ENCODE results near the gene ANKRD27.

- TF ChIP-seq EZH2 (IDR thresholded peaks at IDR 0.05; ENCODE audit: borderline replicate concordance, insufficient read depth, low read length, poor library complexity, severe bottlenecking) (no peak), RAD21 (conservative IDR thresholded peaks at IDR 0.05) (no peak), POLR2AphosphoS5 (IDR thresholded peaks at IDR 0.05) (no peak), TAF1 (IDR thresholded peaks at IDR 0.05; ENCODE audit: low read depth) (no peak)
- TF ChIP-seq, protein P1, sequence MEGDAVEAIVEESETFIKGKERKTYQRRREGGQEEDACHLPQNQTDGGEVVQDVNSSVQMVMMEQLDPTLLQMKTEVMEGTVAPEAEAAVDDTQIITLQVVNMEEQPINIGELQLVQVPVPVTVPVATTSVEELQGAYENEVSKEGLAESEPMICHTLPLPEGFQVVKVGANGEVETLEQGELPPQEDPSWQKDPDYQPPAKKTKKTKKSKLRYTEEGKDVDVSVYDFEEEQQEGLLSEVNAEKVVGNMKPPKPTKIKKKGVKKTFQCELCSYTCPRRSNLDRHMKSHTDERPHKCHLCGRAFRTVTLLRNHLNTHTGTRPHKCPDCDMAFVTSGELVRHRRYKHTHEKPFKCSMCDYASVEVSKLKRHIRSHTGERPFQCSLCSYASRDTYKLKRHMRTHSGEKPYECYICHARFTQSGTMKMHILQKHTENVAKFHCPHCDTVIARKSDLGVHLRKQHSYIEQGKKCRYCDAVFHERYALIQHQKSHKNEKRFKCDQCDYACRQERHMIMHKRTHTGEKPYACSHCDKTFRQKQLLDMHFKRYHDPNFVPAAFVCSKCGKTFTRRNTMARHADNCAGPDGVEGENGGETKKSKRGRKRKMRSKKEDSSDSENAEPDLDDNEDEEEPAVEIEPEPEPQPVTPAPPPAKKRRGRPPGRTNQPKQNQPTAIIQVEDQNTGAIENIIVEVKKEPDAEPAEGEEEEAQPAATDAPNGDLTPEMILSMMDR (IDR thresholded peaks at IDR 0.05; ENCODE audit: poor library complexity, severe bottlenecking): no peak
- TF ChIP-seq, protein P2, sequence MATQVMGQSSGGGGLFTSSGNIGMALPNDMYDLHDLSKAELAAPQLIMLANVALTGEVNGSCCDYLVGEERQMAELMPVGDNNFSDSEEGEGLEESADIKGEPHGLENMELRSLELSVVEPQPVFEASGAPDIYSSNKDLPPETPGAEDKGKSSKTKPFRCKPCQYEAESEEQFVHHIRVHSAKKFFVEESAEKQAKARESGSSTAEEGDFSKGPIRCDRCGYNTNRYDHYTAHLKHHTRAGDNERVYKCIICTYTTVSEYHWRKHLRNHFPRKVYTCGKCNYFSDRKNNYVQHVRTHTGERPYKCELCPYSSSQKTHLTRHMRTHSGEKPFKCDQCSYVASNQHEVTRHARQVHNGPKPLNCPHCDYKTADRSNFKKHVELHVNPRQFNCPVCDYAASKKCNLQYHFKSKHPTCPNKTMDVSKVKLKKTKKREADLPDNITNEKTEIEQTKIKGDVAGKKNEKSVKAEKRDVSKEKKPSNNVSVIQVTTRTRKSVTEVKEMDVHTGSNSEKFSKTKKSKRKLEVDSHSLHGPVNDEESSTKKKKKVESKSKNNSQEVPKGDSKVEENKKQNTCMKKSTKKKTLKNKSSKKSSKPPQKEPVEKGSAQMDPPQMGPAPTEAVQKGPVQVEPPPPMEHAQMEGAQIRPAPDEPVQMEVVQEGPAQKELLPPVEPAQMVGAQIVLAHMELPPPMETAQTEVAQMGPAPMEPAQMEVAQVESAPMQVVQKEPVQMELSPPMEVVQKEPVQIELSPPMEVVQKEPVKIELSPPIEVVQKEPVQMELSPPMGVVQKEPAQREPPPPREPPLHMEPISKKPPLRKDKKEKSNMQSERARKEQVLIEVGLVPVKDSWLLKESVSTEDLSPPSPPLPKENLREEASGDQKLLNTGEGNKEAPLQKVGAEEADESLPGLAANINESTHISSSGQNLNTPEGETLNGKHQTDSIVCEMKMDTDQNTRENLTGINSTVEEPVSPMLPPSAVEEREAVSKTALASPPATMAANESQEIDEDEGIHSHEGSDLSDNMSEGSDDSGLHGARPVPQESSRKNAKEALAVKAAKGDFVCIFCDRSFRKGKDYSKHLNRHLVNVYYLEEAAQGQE (IDR thresholded peaks at IDR 0.05; ENCODE audit: borderline replicate concordance): no peak
Observed at GRCh38 chr19:32661318-32661717, 13.7 kb downstream of the ANKRD27 start.

All from neural cell (in vitro differentiated cells).